GM12874 (cell line): ENCODE measurements around the gene TPMT.

ENCODE experiments used
- TF ChIP-seq, protein P1 (sequence below): IDR thresholded peaks from 2 replicates; pipeline ENCODE4 v1.5.1; 2011; ENCODE audit warnings: low read depth, mild to moderate bottlenecking, control low read depth, low read length, moderate library complexity; ENCODE audit not compliant: insufficient read depth

The TPMT gene

DNA sequence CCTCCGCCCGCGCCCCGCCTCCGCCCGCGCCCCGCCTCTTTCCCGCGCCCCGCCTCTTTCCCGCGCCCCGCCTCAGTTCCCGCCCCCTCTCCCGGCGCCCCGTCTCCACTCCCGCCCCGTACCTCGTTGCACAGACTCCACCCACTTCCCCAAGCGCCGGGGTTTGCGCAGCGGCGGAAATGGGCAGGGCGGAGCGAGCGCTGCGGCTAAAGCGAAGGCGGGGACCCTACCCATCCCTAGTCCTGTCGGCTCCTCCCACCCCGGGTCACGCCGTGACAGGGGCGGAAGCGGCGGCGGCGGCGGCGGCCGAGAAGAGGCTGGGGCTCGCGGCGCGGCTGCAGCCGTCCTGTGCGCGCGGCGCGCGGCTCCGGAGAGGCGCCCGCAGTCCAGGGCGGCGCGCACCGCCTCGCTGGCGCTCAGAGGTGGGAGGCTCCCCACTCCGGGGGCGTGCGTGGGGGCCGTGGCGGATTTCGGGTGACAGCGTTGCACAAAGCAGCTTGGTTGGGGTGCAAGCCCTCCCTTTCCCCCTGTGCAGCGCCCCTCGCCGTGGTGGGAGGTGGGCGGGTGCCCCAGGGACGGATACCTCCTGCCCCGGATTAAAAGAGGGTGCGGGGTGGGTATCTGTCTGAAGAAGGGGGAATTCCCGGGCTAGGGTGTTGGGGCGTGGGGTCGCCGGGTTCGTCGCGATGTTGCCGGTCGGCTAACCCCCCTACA lies 430 bp upstream of the TPMT start, which contains the start of gene KDM1B:
Gene KDM1B (plus strand): TSS at position 273 of the 714 bp plus-strand sequence. CDS start 4,474 bp downstream, outside the sequence.
- TF ChIP-seq, protein P1, sequence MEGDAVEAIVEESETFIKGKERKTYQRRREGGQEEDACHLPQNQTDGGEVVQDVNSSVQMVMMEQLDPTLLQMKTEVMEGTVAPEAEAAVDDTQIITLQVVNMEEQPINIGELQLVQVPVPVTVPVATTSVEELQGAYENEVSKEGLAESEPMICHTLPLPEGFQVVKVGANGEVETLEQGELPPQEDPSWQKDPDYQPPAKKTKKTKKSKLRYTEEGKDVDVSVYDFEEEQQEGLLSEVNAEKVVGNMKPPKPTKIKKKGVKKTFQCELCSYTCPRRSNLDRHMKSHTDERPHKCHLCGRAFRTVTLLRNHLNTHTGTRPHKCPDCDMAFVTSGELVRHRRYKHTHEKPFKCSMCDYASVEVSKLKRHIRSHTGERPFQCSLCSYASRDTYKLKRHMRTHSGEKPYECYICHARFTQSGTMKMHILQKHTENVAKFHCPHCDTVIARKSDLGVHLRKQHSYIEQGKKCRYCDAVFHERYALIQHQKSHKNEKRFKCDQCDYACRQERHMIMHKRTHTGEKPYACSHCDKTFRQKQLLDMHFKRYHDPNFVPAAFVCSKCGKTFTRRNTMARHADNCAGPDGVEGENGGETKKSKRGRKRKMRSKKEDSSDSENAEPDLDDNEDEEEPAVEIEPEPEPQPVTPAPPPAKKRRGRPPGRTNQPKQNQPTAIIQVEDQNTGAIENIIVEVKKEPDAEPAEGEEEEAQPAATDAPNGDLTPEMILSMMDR: no peak

DNA sequence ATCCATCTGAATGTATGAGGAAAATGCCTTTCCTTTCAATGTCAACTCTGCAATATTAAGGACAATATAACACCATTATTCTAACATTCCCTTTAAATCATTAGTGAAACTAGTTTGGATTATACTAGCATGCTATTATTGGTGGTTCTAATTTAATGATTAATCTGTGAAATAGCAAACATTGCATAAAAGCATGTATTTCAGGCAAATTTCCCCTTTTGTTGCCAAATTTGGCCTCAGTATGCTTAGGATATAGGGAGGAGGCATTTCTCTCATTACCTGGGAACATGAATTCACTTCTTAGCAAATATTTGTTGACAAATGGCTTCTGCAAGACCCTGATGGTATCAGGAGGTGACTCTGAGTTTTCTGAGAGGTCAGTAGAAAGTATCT lies 1.6 kb downstream of the TPMT start:
- TF ChIP-seq, protein P1: no peak

DNA sequence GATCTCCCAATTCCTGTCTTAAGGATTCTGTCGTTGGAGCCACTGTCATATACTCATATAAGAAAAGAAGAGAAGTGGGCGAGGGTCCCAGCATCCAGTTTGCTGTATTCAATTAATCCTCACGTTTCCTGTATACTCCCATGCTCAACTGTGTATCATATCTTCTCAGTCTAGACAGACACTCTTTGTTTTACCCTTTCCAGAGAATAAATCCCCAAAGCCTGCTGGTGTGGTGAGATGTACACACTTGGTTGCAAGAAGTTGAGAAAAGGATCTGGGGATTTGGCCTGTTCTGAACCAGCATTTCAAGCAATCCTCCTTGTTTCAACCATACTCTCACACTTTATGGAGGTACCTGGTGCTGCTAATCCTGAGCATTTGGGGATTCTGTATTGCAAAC lies 3.1 kb downstream of the TPMT start:
- TF ChIP-seq, protein P1: no peak

DNA sequence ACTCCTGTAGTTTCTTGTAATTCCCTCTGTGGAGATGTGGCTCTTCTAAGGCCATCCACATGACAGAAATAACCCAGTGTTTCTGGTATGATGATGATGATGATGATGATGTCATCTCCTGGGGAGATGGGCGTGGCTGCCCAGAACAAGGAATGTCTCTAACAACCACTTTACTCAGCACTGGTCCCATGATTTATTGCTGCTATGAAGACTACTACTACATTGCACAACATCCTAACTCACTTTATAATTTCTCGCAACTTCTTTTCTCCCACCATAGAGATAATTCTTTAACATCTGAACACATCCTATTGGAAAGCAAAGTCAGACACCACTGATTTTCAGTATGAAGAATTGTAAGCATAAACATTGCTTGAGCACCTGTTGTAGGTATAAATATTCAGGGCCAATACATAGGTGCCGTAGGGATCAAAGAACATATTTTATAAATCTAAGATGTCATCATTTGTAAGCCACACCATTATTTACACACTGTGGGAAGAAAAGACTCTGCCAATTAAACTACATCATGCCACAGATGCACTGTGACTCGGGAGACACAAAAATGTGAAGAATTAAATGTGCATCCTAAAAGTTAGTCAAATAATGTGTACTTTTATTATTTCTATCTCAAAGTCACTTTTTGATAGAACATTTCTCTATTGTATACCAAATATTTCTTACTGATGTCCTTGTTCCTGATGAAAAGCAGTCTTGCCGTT lies 6.4 kb downstream of the TPMT start:
- TF ChIP-seq, protein P1: no peak

DNA sequence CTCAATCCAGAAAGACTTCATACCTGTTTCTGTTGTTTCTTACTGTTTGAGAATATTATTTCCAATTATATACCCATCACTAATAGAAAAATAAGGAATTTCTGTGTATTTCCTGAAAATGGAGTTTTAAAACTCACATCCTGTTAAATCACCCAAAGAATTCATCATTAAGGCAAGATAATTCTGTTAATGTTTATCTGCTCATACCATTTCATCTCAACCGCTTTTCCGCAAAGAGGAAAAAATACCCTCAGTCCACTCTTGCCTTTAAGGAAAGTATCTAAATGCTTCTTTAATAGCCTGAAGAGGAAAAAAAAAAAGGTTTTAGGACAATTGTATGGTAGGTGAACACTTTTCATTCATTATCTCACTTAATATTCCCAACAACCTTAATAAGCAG lies 7.3 kb downstream of the TPMT start:
- TF ChIP-seq, protein P1: no peak

DNA sequence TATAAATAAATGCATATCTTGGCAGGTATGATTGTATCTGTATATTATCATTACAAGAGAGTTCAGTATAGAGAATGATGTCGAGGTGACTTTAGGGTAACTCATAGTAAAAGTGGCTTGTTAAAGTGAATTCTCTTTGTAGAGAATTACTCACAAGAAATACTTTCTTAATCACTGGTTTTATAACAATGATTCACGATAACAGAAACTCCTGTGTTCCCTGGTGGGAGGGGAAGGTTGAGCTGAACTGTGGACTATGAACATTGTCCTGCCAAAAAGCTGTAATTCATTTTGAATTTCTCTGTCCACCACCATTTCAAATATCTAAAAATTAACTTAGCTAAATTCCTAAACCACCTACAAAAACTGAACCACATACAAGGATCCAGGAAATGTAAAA lies 7.7 kb downstream of the TPMT start:
- TF ChIP-seq, protein P1: no peak

DNA sequence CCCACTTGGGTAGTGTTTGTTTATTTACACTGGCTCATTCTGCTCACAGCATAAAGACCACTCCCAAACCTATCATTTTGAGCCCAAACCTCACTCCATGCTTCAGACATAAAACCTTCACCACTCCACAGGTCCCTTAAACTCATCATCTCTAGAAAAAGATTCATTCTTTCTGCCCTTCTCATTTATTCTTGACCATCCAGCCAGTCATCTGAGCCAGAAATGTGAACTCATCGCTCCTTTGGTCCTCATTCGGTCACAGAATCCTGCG lies 12.4 kb downstream of the TPMT start:
- TF ChIP-seq, protein P1: no peak
